Suppressor macrophage treated with lipopolysaccharide for 4 hours (primary cell): ENCODE results near the gene MAML2.
A peak's percentile ranks its signal among the peaks of the same experiment; 100 is the strongest.

Source experiments
- DNase-seq: peaks from one replicate; pipeline ENCODE4 v3.0.0-alpha.2; 2020

Gene MAML2

GRCh38 chr11:96091476-96091875 lies 251.5 kb downstream of the MAML2 start:
- DNase-seq, result no peak

- DNase-seq, result no peak
Observed at GRCh38 chr11:96090711-96091110, 252.3 kb downstream of the MAML2 start.

DNA sequence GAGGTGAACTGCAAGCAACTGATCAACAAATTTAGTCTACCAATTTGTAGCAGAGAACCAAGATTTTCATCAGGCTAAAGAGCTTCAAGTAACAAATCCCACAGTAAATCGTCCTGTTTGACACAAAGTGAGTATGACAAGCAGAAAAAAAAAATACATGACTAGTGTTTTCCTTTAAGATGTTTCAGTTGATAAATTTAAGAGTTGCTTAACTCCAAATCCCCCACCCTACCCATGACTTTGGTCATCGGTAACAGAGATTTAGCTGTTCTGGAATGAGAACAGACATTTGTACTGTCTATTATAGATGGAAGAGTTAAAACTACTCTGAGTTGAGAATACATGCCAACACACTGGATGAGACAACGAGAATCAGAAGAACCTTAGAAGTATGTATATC lies 254.1 kb downstream of the MAML2 start:
- DNase-seq, result no peak

DNA sequence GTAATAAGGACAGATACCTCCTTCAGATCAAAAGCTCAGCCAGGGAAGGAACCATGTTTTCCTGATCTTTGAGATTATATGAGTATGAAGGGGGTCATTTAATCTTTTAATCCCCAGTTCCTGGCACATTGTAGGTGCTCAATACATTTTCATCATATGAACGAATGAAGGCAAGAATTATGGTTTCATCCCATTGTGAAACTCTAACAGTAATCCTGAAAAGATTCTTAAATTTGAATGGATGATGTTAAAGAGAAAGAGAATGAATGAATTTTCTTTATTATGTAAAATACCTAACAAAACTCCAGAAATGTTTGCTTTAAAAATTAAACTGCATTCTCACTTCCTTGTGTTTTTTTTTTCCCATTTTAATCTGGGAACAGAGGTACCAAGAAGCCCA lies 256.9 kb downstream of the MAML2 start:
- DNase-seq, result no peak

DNA sequence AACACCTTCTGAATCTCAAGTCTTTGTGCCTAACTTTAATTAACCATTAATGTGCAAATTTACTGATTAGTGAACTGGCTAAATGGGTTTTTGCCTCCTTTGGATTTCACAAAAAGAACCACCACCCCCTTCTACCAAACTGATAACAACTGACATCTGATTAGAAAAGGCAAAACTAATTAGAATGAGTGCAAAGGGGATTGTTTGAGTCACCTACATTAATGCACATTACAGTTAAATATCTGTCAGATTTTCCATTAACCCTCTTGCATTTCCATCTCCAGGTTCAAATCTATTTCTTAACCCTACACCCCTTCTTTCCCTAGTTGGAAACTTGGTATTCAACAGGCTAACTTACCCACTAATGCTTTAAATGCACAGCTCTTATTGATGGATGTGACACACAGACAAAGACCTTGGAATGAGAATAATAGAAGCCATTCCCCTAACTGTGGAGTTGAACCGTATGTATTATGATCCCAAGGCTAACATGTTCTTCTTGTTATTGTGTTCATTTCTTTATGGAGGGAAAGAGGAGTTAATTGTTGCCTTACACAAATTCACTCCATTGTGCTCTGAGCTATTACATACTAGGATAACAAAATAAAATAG lies 257.6 kb downstream of the MAML2 start:
- DNase-seq, result no peak

GRCh38 chr11:96084610-96085318 lies 258.2 kb downstream of the MAML2 start:
- no peak for DNase-seq

GRCh38 chr11:96082936-96083335 lies 260.1 kb downstream of the MAML2 start:
- DNase-seq, result no peak

GRCh38 chr11:96082002-96082899 lies 260.7 kb downstream of the MAML2 start:
- no peak for DNase-seq

DNA sequence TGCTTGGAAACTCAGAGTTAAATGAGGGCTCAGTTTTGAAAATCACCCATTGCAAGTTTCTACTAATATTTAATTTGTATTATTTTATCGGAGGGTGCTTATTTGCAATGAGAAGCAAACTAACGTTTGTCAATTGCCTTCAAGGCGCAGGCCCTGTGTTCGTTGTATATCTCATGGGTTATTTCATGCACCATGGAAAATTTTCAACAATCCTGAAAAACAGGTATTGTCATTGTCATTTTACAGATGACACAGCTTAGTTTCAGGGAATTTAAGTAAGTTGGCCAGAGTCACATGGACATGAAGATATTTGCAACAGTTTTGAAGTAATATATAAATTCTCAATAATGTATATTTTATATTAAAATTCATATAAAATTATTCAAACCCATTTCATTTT lies 261.4 kb downstream of the MAML2 start:
- no peak for DNase-seq

GRCh38 chr11:96079691-96080090 lies 263.3 kb downstream of the MAML2 start:
- DNase-seq, result no peak

GRCh38 chr11:96075532-96075959 lies 267.4 kb downstream of the MAML2 start:
- peak; percentile 85 for DNase-seq

- DNase-seq, result no peak
Observed at GRCh38 chr11:96074551-96075310, 268.3 kb downstream of the MAML2 start.

GRCh38 chr11:96073536-96073935 lies 269.5 kb downstream of the MAML2 start:
- DNase-seq, result no peak

DNA sequence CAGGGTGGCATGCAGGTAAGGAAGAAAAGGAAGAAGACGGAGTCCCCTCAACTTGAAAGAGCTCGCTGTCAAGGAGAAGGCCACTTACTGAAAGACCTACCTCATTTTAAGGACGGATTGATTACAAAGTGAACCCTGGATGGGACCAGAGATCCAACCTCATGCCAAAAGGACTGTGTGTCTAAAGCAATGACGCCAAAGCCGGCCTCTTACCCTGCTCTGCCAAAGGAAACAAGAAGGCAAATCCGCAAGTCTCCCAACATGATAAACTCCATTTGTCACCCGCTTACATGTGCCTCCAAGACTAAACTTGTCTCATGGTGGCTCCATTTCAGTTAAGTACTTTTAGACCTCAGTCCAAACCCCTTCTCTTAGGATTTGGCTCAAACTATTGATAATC lies 270.4 kb downstream of the MAML2 start:
- no peak for DNase-seq

DNA sequence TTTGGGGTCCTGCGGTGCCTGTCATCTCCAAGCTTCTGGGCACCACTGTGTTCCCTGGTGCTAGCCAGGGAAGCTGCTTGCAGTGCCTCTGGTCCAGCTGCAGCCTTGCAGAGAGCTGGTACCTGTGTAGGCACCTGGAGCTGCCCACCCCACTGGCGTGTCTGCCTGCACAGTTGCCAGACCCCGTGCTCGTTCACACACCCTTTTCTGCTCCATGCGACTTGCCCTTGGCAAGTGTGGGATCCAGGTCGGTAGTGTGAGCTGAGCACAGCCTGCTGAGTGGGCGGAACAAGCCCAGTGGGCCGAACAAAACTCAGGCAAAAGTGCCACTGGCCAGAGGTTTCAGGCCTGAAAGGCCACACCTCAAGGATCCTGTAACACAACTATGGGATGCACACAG lies 272.5 kb downstream of the MAML2 start:
- no peak for DNase-seq

- DNase-seq, result no peak
Observed at GRCh38 chr11:96067160-96067559, 275.8 kb downstream of the MAML2 start.

GRCh38 chr11:96065379-96065778 lies 277.6 kb downstream of the MAML2 start:
- DNase-seq, result no peak

DNA sequence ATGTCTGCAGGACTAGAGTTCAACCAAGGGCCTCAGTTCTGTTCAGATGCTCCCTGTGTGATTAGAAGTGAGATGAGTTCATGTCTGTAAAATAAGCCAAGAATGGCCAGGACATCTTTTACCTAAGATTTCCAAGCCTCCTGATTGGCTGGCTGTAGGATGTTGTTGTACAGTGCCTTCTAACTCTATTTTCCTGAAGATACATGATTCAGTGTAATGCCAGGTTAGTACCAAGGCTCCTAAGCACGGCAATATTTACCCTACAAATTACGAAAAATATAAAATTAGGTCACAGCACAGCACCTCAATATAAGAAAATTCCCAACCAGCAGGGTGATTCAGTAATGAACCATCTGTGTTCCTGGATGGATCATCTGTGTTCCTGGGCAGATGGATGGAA lies 279.1 kb downstream of the MAML2 start:
- DNase-seq, result no peak

DNA sequence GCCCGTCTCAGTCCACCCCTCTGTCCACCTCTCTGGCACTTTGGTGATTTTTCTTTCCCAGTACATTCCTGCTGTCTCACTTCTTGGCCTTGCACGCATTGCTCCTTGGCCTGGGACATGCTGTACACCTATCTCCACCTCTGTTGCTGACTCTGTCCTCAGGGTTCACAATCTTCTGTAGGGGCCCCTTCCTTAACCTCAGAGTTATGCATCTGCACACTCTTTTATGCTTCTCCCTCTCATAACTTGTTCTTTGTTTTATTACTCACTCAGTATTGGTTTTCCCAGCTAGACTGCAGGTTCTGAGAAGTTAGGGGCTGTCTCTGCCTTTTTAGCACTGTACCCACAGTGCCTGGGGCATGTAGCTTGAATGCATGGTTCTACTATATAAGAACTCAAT lies 279.9 kb downstream of the MAML2 start:
- no peak for DNase-seq

DNA sequence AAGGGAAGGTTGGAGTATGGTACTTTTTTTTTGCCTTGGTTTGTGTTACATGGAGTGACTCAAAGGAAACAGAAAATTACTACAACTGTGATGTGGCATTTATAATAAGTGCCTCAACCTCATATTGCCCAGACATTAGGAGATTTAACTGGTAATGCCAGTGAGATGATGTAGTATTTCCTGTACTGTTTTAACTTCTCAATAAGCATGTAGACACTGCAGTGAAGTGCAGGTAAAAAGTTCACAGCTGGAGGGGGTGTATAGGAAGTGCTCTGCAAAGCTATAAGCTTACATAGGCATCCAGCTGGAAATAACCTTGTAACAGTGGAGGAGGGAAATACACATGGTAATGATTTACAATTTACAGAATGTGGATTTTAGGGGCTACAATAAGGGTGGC lies 280.9 kb downstream of the MAML2 start:
- DNase-seq, result peak; percentile 28

- no peak for DNase-seq
Observed at GRCh38 chr11:96061730-96062129, 281.3 kb downstream of the MAML2 start.

- peak; percentile 33 for DNase-seq
Observed at GRCh38 chr11:96061069-96061468, 281.9 kb downstream of the MAML2 start.

GRCh38 chr11:96057502-96057901 lies 285.5 kb downstream of the MAML2 start:
- no peak for DNase-seq
